ENCODE data around the gene PPP1R14C.

PPP1R14C gene

GRCh38 chr6:150231525-150231850, 88.6 kb downstream of the PPP1R14C start:
- no peaks in the 10 kb centered on the region for H3K79me2 ChIP-seq (ENCODE audit: control insufficient read depth, insufficient read depth, low read length, poor library complexity)
- no peak overlapping the region for H2AFZ ChIP-seq (ENCODE audit: insufficient read depth, low read length, poor library complexity)
- no peak overlapping the region for H3K4ac ChIP-seq (ENCODE audit: low read depth, low read length)
- H3K14ac ChIP-seq (ENCODE audit: low read length), result no peak overlapping the region
- H3K4me2 ChIP-seq (ENCODE audit: low read length), result no peak overlapping the region
- H2BK120ac ChIP-seq (ENCODE audit: insufficient read depth, low read length, poor library complexity), result no peak overlapping the region
- H3K36me3 ChIP-seq (ENCODE audit: control insufficient read depth in 1 of 2, insufficient read depth in 2 of 2, low read length in 2 of 2), result no peaks in the 10 kb centered on the region
- H3K23ac ChIP-seq (ENCODE audit: low read length), result no peak overlapping the region
- no peak overlapping the region for H3K18ac ChIP-seq (ENCODE audit: low read length)
- H4K8ac ChIP-seq (ENCODE audit: low read depth, low read length), result no peak overlapping the region
- no peaks in the 10 kb centered on the region for H3K79me1 ChIP-seq (ENCODE audit: low read length)
- no peak overlapping the region for H3K9ac ChIP-seq (ENCODE audit: low read length)
- H2BK12ac ChIP-seq (ENCODE audit: low read length), result no peak overlapping the region
- no peak overlapping the region for H3K4me3 ChIP-seq (ENCODE audit: low read depth, low read length)
- no peak overlapping the region for H4K12ac ChIP-seq (ENCODE audit: low read depth, low read length)
- H2AK5ac ChIP-seq (ENCODE audit: low read length), result no peak overlapping the region
- H2BK5ac ChIP-seq (ENCODE audit: low read depth, low read length, poor library complexity), result no peak overlapping the region
- no peak for DNase-seq
- no peaks in the 10 kb centered on the region for H3K27me3 ChIP-seq (ENCODE audit: insufficient read depth, low read length)
- no peak overlapping the region for H3K27ac ChIP-seq (ENCODE audit: low read depth, low read length)
- H3K4me1 ChIP-seq (ENCODE audit: control insufficient read depth in 1 of 2, insufficient read depth in 2 of 2, low read length in 2 of 2), result peaks cover 0 to 6% of the 10 kb centered on the region in 2 experiments
- no peak overlapping the region for H4K91ac ChIP-seq (ENCODE audit: low read depth, low read length)
- no CpG with 5 or more reads among the region's 2 CpGs for WGBS (ENCODE audit: extremely low coverage, insufficient coverage, insufficient read length)
- H3K9me3 ChIP-seq (ENCODE audit: insufficient read depth, low read depth, low read length), result peaks cover 4% of the 10 kb centered on the region

GRCh38 chr6:150233843-150234269, 91.0 kb downstream of the PPP1R14C start:
- Histone ChIP-seq H3K36me3 (ENCODE audit: control insufficient read depth in 1 of 2, insufficient read depth in 2 of 2, low read length in 2 of 2) (no peaks in the 10 kb centered on the region), H2AK5ac (ENCODE audit: low read length) (no peak overlapping the region), H3K4me1 (ENCODE audit: control insufficient read depth in 1 of 2, insufficient read depth in 2 of 2, low read length in 2 of 2) (peaks cover 0 to 6% of the 10 kb centered on the region in 2 experiments), H3K4ac (ENCODE audit: low read depth, low read length) (no peak overlapping the region), H2BK5ac (ENCODE audit: low read depth, low read length, poor library complexity) (no peak overlapping the region), H4K12ac (ENCODE audit: low read depth, low read length) (no peak overlapping the region), H2AFZ (ENCODE audit: insufficient read depth, low read length, poor library complexity) (no peak overlapping the region), H4K8ac (ENCODE audit: low read depth, low read length) (no peak overlapping the region), H3K18ac (ENCODE audit: low read length) (no peak overlapping the region), H3K9me3 (ENCODE audit: insufficient read depth, low read depth, low read length) (peaks cover 4% of the 10 kb centered on the region), H3K9ac (ENCODE audit: low read length) (no peak overlapping the region), H3K14ac (ENCODE audit: low read length) (no peak overlapping the region), H3K79me1 (ENCODE audit: low read length) (no peaks in the 10 kb centered on the region), H3K23ac (ENCODE audit: low read length) (no peak overlapping the region), H2BK12ac (ENCODE audit: low read length) (no peak overlapping the region), H3K4me2 (ENCODE audit: low read length) (no peak overlapping the region), H4K91ac (ENCODE audit: low read depth, low read length) (no peak overlapping the region), H3K27ac (ENCODE audit: low read depth, low read length) (no peak overlapping the region), H3K79me2 (ENCODE audit: control insufficient read depth, insufficient read depth, low read length, poor library complexity) (no peaks in the 10 kb centered on the region), H2BK120ac (ENCODE audit: insufficient read depth, low read length, poor library complexity) (no peak overlapping the region), H3K27me3 (ENCODE audit: insufficient read depth, low read length) (no peaks in the 10 kb centered on the region), H3K4me3 (ENCODE audit: low read depth, low read length) (no peak overlapping the region)
- WGBS (ENCODE audit: extremely low coverage, insufficient coverage, insufficient read length), result no CpG with 5 or more reads among the region's 5 CpGs
- no peak for DNase-seq

GRCh38 chr6:150235218-150235617, 92.4 kb downstream of the PPP1R14C start:
- Histone ChIP-seq H3K4me2 (ENCODE audit: low read length) (no peak overlapping the region), H2BK5ac (ENCODE audit: low read depth, low read length, poor library complexity) (no peak overlapping the region), H3K4me1 (ENCODE audit: control insufficient read depth in 1 of 2, insufficient read depth in 2 of 2, low read length in 2 of 2) (peaks cover 0 to 1% of the 10 kb centered on the region in 2 experiments), H3K9me3 (ENCODE audit: insufficient read depth, low read depth, low read length) (peaks cover 4% of the 10 kb centered on the region), H2AK5ac (ENCODE audit: low read length) (no peak overlapping the region), H3K27ac (ENCODE audit: low read depth, low read length) (no peak overlapping the region), H2BK120ac (ENCODE audit: insufficient read depth, low read length, poor library complexity) (no peak overlapping the region), H4K91ac (ENCODE audit: low read depth, low read length) (no peak overlapping the region), H2AFZ (ENCODE audit: insufficient read depth, low read length, poor library complexity) (no peak overlapping the region), H3K79me1 (ENCODE audit: low read length) (no peaks in the 10 kb centered on the region), H3K23ac (ENCODE audit: low read length) (no peak overlapping the region), H3K27me3 (ENCODE audit: insufficient read depth, low read length) (no peaks in the 10 kb centered on the region), H3K4me3 (ENCODE audit: low read depth, low read length) (no peak overlapping the region), H2BK12ac (ENCODE audit: low read length) (no peak overlapping the region), H4K12ac (ENCODE audit: low read depth, low read length) (no peak overlapping the region), H3K4ac (ENCODE audit: low read depth, low read length) (no peak overlapping the region), H3K79me2 (ENCODE audit: control insufficient read depth, insufficient read depth, low read length, poor library complexity) (no peaks in the 10 kb centered on the region), H3K14ac (ENCODE audit: low read length) (no peak overlapping the region), H3K18ac (ENCODE audit: low read length) (no peak overlapping the region), H3K36me3 (ENCODE audit: control insufficient read depth in 1 of 2, insufficient read depth in 2 of 2, low read length in 2 of 2) (no peaks in the 10 kb centered on the region), H4K8ac (ENCODE audit: low read depth, low read length) (no peak overlapping the region), H3K9ac (ENCODE audit: low read length) (no peak overlapping the region)
- DNase-seq, result no peak
- no CpG with 5 or more reads among the region's 5 CpGs for WGBS (ENCODE audit: extremely low coverage, insufficient coverage, insufficient read length)

- H3K79me1 ChIP-seq (ENCODE audit: low read length), result no peaks in the 10 kb centered on the region
- H3K14ac ChIP-seq (ENCODE audit: low read length), result no peak overlapping the region
- no CpG with 5 or more reads among the region's 8 CpGs for WGBS (ENCODE audit: extremely low coverage, insufficient coverage, insufficient read length)
- no peak overlapping the region for H3K27ac ChIP-seq (ENCODE audit: low read depth, low read length)
- H3K9ac ChIP-seq (ENCODE audit: low read length), result no peak overlapping the region
- no peak overlapping the region for H2BK120ac ChIP-seq (ENCODE audit: insufficient read depth, low read length, poor library complexity)
- H3K36me3 ChIP-seq (ENCODE audit: control insufficient read depth in 1 of 2, insufficient read depth in 2 of 2, low read length in 2 of 2), result no peaks in the 10 kb centered on the region
- no peak overlapping the region for H2AFZ ChIP-seq (ENCODE audit: insufficient read depth, low read length, poor library complexity)
- H4K8ac ChIP-seq (ENCODE audit: low read depth, low read length), result no peak overlapping the region
- H3K4me3 ChIP-seq (ENCODE audit: low read depth, low read length), result no peak overlapping the region
- no peaks in the 10 kb centered on the region for H3K27me3 ChIP-seq (ENCODE audit: insufficient read depth, low read length)
- H3K79me2 ChIP-seq (ENCODE audit: control insufficient read depth, insufficient read depth, low read length, poor library complexity), result no peaks in the 10 kb centered on the region
- H4K12ac ChIP-seq (ENCODE audit: low read depth, low read length), result no peak overlapping the region
- H2AK5ac ChIP-seq (ENCODE audit: low read length), result no peak overlapping the region
- DNase-seq, result no peak
- no peak overlapping the region for H3K4ac ChIP-seq (ENCODE audit: low read depth, low read length)
- H3K23ac ChIP-seq (ENCODE audit: low read length), result no peak overlapping the region
- no peak overlapping the region for H3K4me2 ChIP-seq (ENCODE audit: low read length)
- H3K18ac ChIP-seq (ENCODE audit: low read length), result no peak overlapping the region
- no peak overlapping the region for H4K91ac ChIP-seq (ENCODE audit: low read depth, low read length)
- H3K9me3 ChIP-seq (ENCODE audit: insufficient read depth, low read depth, low read length), result peaks cover 4% of the 10 kb centered on the region
- H3K4me1 ChIP-seq (ENCODE audit: control insufficient read depth in 1 of 2, insufficient read depth in 2 of 2, low read length in 2 of 2), result no peaks in the 10 kb centered on the region
- H2BK12ac ChIP-seq (ENCODE audit: low read length), result no peak overlapping the region
- H2BK5ac ChIP-seq (ENCODE audit: low read depth, low read length, poor library complexity), result no peak overlapping the region
Observed at GRCh38 chr6:150236114-150236513, 93.3 kb downstream of the PPP1R14C start.
